ENCODE data around the gene PLEKHA6.

DNA sequence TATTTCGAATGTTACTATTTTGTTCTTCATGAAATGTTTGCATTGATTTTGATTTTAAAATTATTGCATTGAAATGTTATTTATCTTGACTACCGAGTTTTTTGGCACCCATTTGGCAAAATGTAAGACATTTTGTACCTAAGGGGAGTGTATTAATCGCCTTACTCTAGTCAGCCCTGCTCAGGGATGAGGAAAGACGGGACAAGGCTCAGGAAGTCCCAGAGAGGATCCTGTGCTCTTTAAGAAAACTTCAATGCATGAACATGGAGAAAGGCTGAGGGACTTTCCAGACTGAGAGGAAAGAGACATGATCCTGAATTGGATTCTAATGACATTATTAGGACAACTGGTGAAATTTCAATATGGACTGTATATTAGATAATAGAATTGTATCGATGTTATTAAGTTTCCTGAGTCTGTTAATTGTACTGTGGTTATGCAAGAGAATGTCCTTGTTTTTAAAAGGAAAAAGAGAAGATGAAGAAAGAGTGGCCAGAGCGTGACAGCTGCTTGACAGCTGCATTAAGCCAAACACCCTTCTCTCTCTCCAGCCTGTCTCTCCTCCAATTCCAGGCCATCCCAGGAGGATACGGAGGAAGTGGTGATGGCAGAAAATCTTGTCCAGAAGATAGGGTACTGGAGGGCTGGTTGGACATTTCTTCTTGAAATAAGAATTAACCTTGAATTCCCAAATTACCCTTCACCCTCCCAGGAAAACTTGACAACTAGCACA is 66.0 kb downstream of the PLEKHA6 start:
- TF ChIP-seq, protein P1, sequence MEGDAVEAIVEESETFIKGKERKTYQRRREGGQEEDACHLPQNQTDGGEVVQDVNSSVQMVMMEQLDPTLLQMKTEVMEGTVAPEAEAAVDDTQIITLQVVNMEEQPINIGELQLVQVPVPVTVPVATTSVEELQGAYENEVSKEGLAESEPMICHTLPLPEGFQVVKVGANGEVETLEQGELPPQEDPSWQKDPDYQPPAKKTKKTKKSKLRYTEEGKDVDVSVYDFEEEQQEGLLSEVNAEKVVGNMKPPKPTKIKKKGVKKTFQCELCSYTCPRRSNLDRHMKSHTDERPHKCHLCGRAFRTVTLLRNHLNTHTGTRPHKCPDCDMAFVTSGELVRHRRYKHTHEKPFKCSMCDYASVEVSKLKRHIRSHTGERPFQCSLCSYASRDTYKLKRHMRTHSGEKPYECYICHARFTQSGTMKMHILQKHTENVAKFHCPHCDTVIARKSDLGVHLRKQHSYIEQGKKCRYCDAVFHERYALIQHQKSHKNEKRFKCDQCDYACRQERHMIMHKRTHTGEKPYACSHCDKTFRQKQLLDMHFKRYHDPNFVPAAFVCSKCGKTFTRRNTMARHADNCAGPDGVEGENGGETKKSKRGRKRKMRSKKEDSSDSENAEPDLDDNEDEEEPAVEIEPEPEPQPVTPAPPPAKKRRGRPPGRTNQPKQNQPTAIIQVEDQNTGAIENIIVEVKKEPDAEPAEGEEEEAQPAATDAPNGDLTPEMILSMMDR (IDR thresholded peaks at IDR 0.05; ENCODE audit: control extremely low read depth in 1 of 3, insufficient read depth in 1 of 3, low read depth in 1 of 3, low read length in 3 of 3): no peak
- TF ChIP-seq EP300 (IDR thresholded peaks at IDR 0.05; ENCODE audit: borderline replicate concordance in 1 of 2, low read depth in 2 of 2, low read length in 2 of 2): no peak
- no peak for TF ChIP-seq EZH2 (IDR thresholded peaks at IDR 0.05; ENCODE audit: low read depth, low read length, severe bottlenecking)
- TF ChIP-seq POLR2AphosphoS5 (IDR thresholded peaks at IDR 0.05; ENCODE audit: low read depth, low read length): no peak
- TF ChIP-seq SRF (IDR thresholded peaks at IDR 0.05; ENCODE audit: low read depth, low read length): no peak
- no peak for TF ChIP-seq SIX5 (IDR thresholded peaks at IDR 0.05; ENCODE audit: low read depth, low read length)
- no peak for TF ChIP-seq ASH2L (IDR thresholded peaks at IDR 0.05; ENCODE audit: low read length)
- TF ChIP-seq JUND (IDR thresholded peaks at IDR 0.05; ENCODE audit: low read length): no peak
- no peak for TF ChIP-seq RNF2 (IDR thresholded peaks at IDR 0.05; ENCODE audit: borderline replicate concordance, low read depth, low read length, missing control alignments, poor library complexity, severe bottlenecking)
- TF ChIP-seq SUZ12 (IDR thresholded peaks at IDR 0.05; ENCODE audit: low read length): no peak
- no peak for TF ChIP-seq RAD21 (IDR thresholded peaks at IDR 0.05 in 1 of 2, conservative IDR thresholded peaks at IDR 0.05 in 1 of 2; ENCODE audit: low read depth in 2 of 2, low read length in 2 of 2)
- no peak for TF ChIP-seq TCF12 (IDR thresholded peaks at IDR 0.05; ENCODE audit: low read depth, low read length)
